MCF 10A (cell line): ENCODE results near the gene OSM. TPM values are rescaled to one million over a fixed set of nuclear protein-coding genes. Genes with fewer than 3 reads are reported as not detected.

Experiments
- BruUV-seq: library from RNA; stranded (reverse); fragments of 400-500 nt; replicated peaks from 2 replicates; lab custom pipeline; 2021; lab: Mats Ljungman, UMichigan
- CTCF ChIA-PET: fragments of 300-600 bp; sonication (Branson Sonifier 250); formaldehyde crosslinking; extraction: SDS; loops from one replicate; lab custom pipeline; 2021; ENCODE audit warnings: antibody characterized with exemption, inconsistent platforms; lab: Yijun Ruan, JAX
- POLR2A ChIA-PET: fragments of 300-600, 350-650 bp; sonication (Branson Sonifier 250); formaldehyde crosslinking; extraction: SDS; loops from one replicate; lab custom pipeline; 2020; ENCODE audit warnings: antibody characterized with exemption, inconsistent platforms; lab: Yijun Ruan, JAX
- DNase-seq: peaks from one replicate; pipeline ENCODE4 v3.0.0-alpha.2; 2018; ENCODE audit not compliant: unreplicated experiment
- H3K27ac Mint-ChIP-seq: one replicate; pipeline ENCODE4 v1.8.0; 2022; ENCODE audit warnings: mild to moderate bottlenecking, low read depth, mixed read lengths; ENCODE audit not compliant: unreplicated experiment
- H3K27me3 Mint-ChIP-seq: one replicate; pipeline ENCODE4 v1.8.0; 2022; ENCODE audit warnings: mixed read lengths; ENCODE audit not compliant: insufficient read depth, unreplicated experiment
- H3K36me3 Mint-ChIP-seq: one replicate; pipeline ENCODE4 v1.8.0; 2022; ENCODE audit warnings: mild to moderate bottlenecking, moderate library complexity, mixed read lengths; ENCODE audit not compliant: insufficient read depth, unreplicated experiment
- H3K4me1 Mint-ChIP-seq: one replicate; pipeline ENCODE4 v1.8.0; 2022; ENCODE audit warnings: mixed read lengths; ENCODE audit not compliant: insufficient read depth, unreplicated experiment
- H3K4me3 Mint-ChIP-seq: one replicate; pipeline ENCODE4 v1.8.0; 2022; ENCODE audit warnings: mild to moderate bottlenecking, moderate library complexity, mixed read lengths; ENCODE audit not compliant: unreplicated experiment
- H3K9me3 Mint-ChIP-seq: one replicate; pipeline ENCODE4 v1.8.0; 2022; ENCODE audit warnings: mixed read lengths; ENCODE audit not compliant: unreplicated experiment
- CTCF ChIP-seq: fragments of 200-600 bp; IDR thresholded peaks from one replicate; pipeline ENCODE4 v1.8.0; 2022; ENCODE audit warnings: antibody characterized with exemption, mild to moderate bottlenecking; ENCODE audit not compliant: unreplicated experiment
- intact Hi-C: fragments of 100-400 bp; cut with micrococcal nuclease; formaldehyde crosslinking; loops from 2 replicates; pipeline ENCODE4 v1.14.1; 2022
- total RNA-seq: library from RNA; stranded (reverse); gene quantifications from 2 replicates; pipeline ENCODE4 v1.2.3, GENCODE V29; 2022

The OSM gene
- total RNA-seq, 1 experiment from 2014 or later: not detected

DNA sequence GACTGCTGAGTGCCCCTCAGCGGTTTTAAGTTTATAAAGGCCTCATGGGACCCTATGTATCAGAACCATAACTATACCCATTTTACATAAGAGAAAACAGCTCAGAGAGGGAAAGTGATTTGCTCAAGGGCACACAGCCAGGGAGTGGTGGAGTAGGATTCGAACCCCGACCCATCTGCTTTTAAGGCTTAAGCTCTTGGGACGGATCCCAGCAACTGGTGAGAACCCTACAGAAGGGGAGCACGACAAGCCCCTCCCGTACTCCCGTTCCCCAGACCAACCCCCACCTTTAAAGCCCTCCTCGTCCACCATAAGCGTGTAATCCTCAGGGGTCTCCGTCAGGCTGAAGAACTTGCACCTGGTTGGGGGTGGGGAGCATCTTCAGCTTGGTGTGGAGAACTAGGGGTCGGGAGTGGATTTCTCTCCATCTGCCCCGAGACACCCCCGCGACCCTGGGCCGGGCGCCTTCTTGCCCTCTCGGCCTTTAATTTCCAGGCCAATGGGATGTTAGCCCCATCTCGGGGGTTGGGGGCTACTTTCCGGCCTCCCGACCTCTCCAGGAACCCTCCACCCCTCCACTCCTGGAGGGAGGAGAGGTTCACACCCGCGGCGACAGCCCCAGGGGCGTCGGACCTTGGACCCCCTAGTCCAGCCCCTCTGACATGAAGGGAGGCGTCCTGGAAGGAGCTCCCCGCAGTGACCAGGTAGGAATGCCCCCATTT lies 21.9 kb upstream of the OSM start:
- Mint-ChIP-seq H3K4me1 (peaks cover 6% of the 10 kb centered on the region), H3K4me3 (peak overlapping the region; percentile 77), H3K27me3 (no peaks in the 10 kb centered on the region), H3K36me3 (no peaks in the 10 kb centered on the region), H3K9me3 (no peaks in the 10 kb centered on the region), H3K27ac (peak overlapping the region; percentile 27)
- TF ChIP-seq CTCF: no peak
- DNase-seq: no peak
- CTCF ChIA-PET: interaction anchor here (0.6 to 3.7 kb wide), 43 partner anchors 9 to 1052 kb away, joined by 3 to 48 read pairs (median 5); partner anchors contain the start of genes RNF215, SEC14L2 and TBC1D10A
- BruUV-seq: no TSS peak
- intact Hi-C loops: loop anchor here (1.0 to 2.0 kb wide), 4 partner anchors 39 to 138 kb away; partner anchors contain the start of genes CCDC157, RNF215 and SF3A1
- POLR2A ChIA-PET: interaction anchor here (1.0 to 6.0 kb wide), 15 partner anchors 9 to 187 kb away, joined by 3 to 109 read pairs (median 5); partner anchors contain the start of genes CCDC157, MTFP1, RNF215 and SEC14L2

- Mint-ChIP-seq H3K36me3 (no peaks in the 10 kb centered on the region), H3K4me1 (peaks cover 6% of the 10 kb centered on the region), H3K27me3 (no peaks in the 10 kb centered on the region), H3K9me3 (no peaks in the 10 kb centered on the region), H3K27ac (peak overlapping the region; percentile 27), H3K4me3 (peak overlapping the region; percentile 77)
- no TSS peak for BruUV-seq
- peak; percentile 50 for TF ChIP-seq CTCF
- CTCF ChIA-PET: interaction anchor here (0.5 to 3.7 kb wide), 54 partner anchors 8 to 562 kb away, joined by 3 to 48 read pairs (median 4); partner anchors contain the start of genes RNF215, SEC14L2 and TBC1D10A
- DNase-seq: peak; percentile 90
- intact Hi-C loops: loop anchor here (1.0 to 2.0 kb wide), 4 partner anchors 25 to 99 kb away; partner anchors contain the start of genes CCDC157, RNF215 and SF3A1
- POLR2A ChIA-PET: interaction anchor here (0.6 to 6.0 kb wide), 13 partner anchors 8 to 495 kb away, joined by 3 to 109 read pairs (median 5); partner anchors contain the start of genes CCDC157, MTFP1, RNF215 and SEC14L2
Observed at GRCh38 chr22:30287648-30288418, 21.2 kb upstream of the OSM start.

- no TSS peak for BruUV-seq
- Mint-ChIP-seq H3K4me1 (peaks cover 6% of the 10 kb centered on the region), H3K27ac (no peak overlapping the region), H3K27me3 (no peaks in the 10 kb centered on the region), H3K4me3 (no peak overlapping the region), H3K9me3 (no peaks in the 10 kb centered on the region), H3K36me3 (no peaks in the 10 kb centered on the region)
- TF ChIP-seq CTCF: peak; percentile 98
- peak; percentile 68 for DNase-seq
- ChIA-PET POLR2A (interaction anchor here (0.6 to 6.0 kb wide), 8 partner anchors 16 to 494 kb away, joined by 3 to 109 read pairs (median 28); partner anchors contain the start of genes CCDC157, MTFP1, RNF215 and SF3A1), CTCF (interaction anchor here (0.5 to 3.7 kb wide), 47 partner anchors 7 to 563 kb away, joined by 3 to 48 read pairs (median 5); partner anchors contain the start of genes RNF215, SEC14L2 and TBC1D10A)
- intact Hi-C loops: loop anchor here (1.0 kb wide), 1 partner anchor 24 kb away; no protein-coding TSS in a partner anchor
Observed at GRCh38 chr22:30286813-30287647, 20.4 kb upstream of the OSM start.
